CD4-positive, alpha-beta T cell (primary cell): Measurements from ENCODE around the gene GRIN3A. TPM values are rescaled to one million over a fixed set of nuclear protein-coding genes. Genes with fewer than 3 reads are reported as not detected.

Experiments used
- ATAC-seq: fragments of 200-7000 bp; cut with Tn5 transposase; one replicate; pipeline ENCODE4 v1.10.0; 2022; ENCODE audit warnings: mild to moderate bottlenecking; ENCODE audit not compliant: poor library complexity
- CTCF ChIA-PET: fragments of 350-600 bp; sonication (Branson Sonifier 250); formaldehyde crosslinking; loops from one replicate; lab custom pipeline; 2021; ENCODE audit warnings: antibody characterized with exemption, inconsistent platforms; lab: Charles Lee
- POLR2A ChIA-PET: fragments of 350-600 bp; sonication (Branson Sonifier 250); formaldehyde crosslinking; loops from one replicate; lab custom pipeline; 2021; ENCODE audit warnings: antibody characterized with exemption, inconsistent platforms; lab: Charles Lee
- DNase-seq, 14 experiments: peaks; one replicate each; pipeline ENCODE4 v3.0.0-alpha.2; 2013 to 2020; ENCODE audit warnings: mixed read lengths in 2 of 14
- H3K27ac ChIP-seq, 2 donors: one replicate each; pipeline versions ENCODE4 v1.5.1 to v1.7.0; 2013; ENCODE audit warnings: low read length in 2 of 2, low read depth in 1 of 2, mild to moderate bottlenecking in 1 of 2
- H3K27me3 ChIP-seq, 2 experiments: 1 replicate in 1 of 2; 2 replicates in 1 of 2; pipeline versions ENCODE4 v1.6.1 to v1.7.0; 2013; ENCODE audit warnings: low read length in 2 of 2, control low read depth in 1 of 2, mild to moderate bottlenecking in 1 of 2, moderate library complexity in 1 of 2; ENCODE audit not compliant: insufficient read depth in 2 of 2, control insufficient read depth in 1 of 2
- H3K36me3 ChIP-seq: one replicate; pipeline ENCODE4 v1.6.1; 2013; ENCODE audit warnings: low read length, control low read depth; ENCODE audit not compliant: insufficient read depth
- H3K4me1 ChIP-seq: one replicate; pipeline ENCODE4 v1.6.1; 2013; ENCODE audit warnings: low read length, control low read depth; ENCODE audit not compliant: insufficient read depth
- H3K4me3 ChIP-seq: one replicate; pipeline ENCODE4 v1.5.1; 2013; ENCODE audit warnings: mild to moderate bottlenecking, low read length, moderate library complexity
- H3K9me3 ChIP-seq, 2 experiments: 1 replicate in 1 of 2; 2 replicates in 1 of 2; pipeline versions ENCODE4 v1.6.1 to v1.7.0; 2013; ENCODE audit warnings: low read length in 2 of 2, mild to moderate bottlenecking in 2 of 2, control low read depth in 1 of 2, moderate library complexity in 1 of 2; ENCODE audit not compliant: control insufficient read depth in 1 of 2, insufficient read depth in 1 of 2
- H3K27ac Mint-ChIP-seq: one replicate; pipeline ENCODE4 v1.8.0; 2020; ENCODE audit warnings: mixed read lengths
- H3K27me3 Mint-ChIP-seq: one replicate; pipeline ENCODE4 v1.8.0; 2021; ENCODE audit warnings: mixed read lengths
- H3K36me3 Mint-ChIP-seq: one replicate; pipeline ENCODE4 v1.8.0; 2021; ENCODE audit warnings: low read depth, mixed read lengths
- H3K4me1 Mint-ChIP-seq: one replicate; pipeline ENCODE4 v1.8.0; 2021; ENCODE audit warnings: low read depth, mixed read lengths
- H3K4me3 Mint-ChIP-seq: one replicate; pipeline ENCODE4 v1.8.0; 2020; ENCODE audit warnings: mild to moderate bottlenecking, mixed read lengths
- H3K9me3 Mint-ChIP-seq: one replicate; pipeline ENCODE4 v1.8.0; 2020; ENCODE audit warnings: mixed read lengths
- CTCF ChIP-seq: fragments of 200-600 bp; IDR thresholded peaks from one replicate; pipeline ENCODE4 v1.8.0; 2022; ENCODE audit warnings: antibody characterized with exemption, mild to moderate bottlenecking
- intact Hi-C, 2 experiments: fragments of 100-400 bp; cut with DNase I in 1 of 2; cut with micrococcal nuclease in 1 of 2; formaldehyde crosslinking; loops; one replicate each; pipeline versions ENCODE4 v1.15.1 to v1.9.0; 2023 to 2025; cut with DNase I, micrococcal nuclease
- total RNA-seq, 174 experiments: library from RNA in 2 of 174; stranded (reverse) in 2 of 174; gene quantifications; one replicate each; pipeline ENCODE4 v1.2.3 and lab custom pipeline; 2021 to 2026

GRIN3A gene
- total RNA-seq, 2 experiments from 2014 or later: 0.03 TPM; not detected in 1

- ATAC-seq (peak; percentile 90), DNase-seq (peak; percentile 98 to 100 (median 99))
- POLR2A ChIA-PET: interaction anchor here (1.6 to 2.5 kb wide), 5 partner anchors 36 to 135 kb away, joined by 6 to 31 read pairs (median 13); partner anchors contain the start of genes MRPL50 and ZNF189
- H3K9me3 ChIP-seq: no peaks in the 10 kb centered on the region
- intact Hi-C loops: loop anchor here (1.0 to 10.0 kb wide), 6 partner anchors 33 to 1709 kb away; partner anchors contain the start of genes ERP44 (in 1 of the 2), INVS (in 1 of the 2), MRPL50 (in 1 of the 2) and NR4A3 (in 1 of the 2)
- CTCF ChIA-PET: interaction anchor here (0.8 to 1.2 kb wide), 3 partner anchors 74 to 146 kb away, joined by 3 to 5 read pairs (median 3); no protein-coding TSS in a partner anchor
- H3K36me3 Mint-ChIP-seq: peaks cover 10% of the 10 kb centered on the region
- H3K4me3 ChIP-seq: peak within 1 kb of the TSS; percentile 67
- H3K27me3 ChIP-seq: no peaks in the 10 kb centered on the region
- peaks cover 16% of the 10 kb centered on the region for H3K4me1 Mint-ChIP-seq
- peak within 1 kb of the TSS; percentile 90 for H3K4me3 Mint-ChIP-seq
- H3K36me3 ChIP-seq: peaks cover 32% of the 10 kb centered on the region
- no peaks in the 10 kb centered on the region for H3K9me3 Mint-ChIP-seq
- H3K27me3 Mint-ChIP-seq: peaks cover 4% of the 10 kb centered on the region
- H3K27ac ChIP-seq: peak within 1 kb of the TSS; percentile 91 to 96
- H3K27ac Mint-ChIP-seq: peak within 1 kb of the TSS; percentile 97
- no peak for TF ChIP-seq CTCF
- peaks cover 16% of the 10 kb centered on the region for H3K4me1 ChIP-seq
These were observed 204.9 kb downstream of the GRIN3A start, which contains the start of gene RNF20 for GRCh38 chr9:101533334-101534204. Gene RNF20 (plus strand): TSS chr9:101533853. CDS start chr9:101535424, 1,571 bp downstream.

- Mint-ChIP-seq H3K4me3 (peak overlapping the region; percentile 55), H3K4me1 (peaks cover 16% of the 10 kb centered on the region), H3K27me3 (peaks cover 19% of the 10 kb centered on the region), H3K27ac (no peak overlapping the region), H3K9me3 (no peaks in the 10 kb centered on the region), H3K36me3 (peaks cover 10% of the 10 kb centered on the region)
- peaks cover 12% of the 10 kb centered on the region for H3K4me1 ChIP-seq
- peak; percentile 42 to 84 (median 51) for DNase-seq
- ATAC-seq: peak; percentile 24
- H3K27ac ChIP-seq: no peak overlapping the region
- peak; percentile 91 for TF ChIP-seq CTCF
- H3K27me3 ChIP-seq: no peaks in the 10 kb centered on the region
- POLR2A ChIA-PET: interaction anchor here (1.3 kb wide), 1 partner anchor 132 kb away, joined by 3 read pairs; the partner anchor contains the start of genes MRPL50 and ZNF189
- intact Hi-C loops: loop anchor here (1.0 to 10.0 kb wide), 4 partner anchors 71 to 1705 kb away; partner anchors contain the start of genes ERP44 (in 1 of the 2), INVS (in 1 of the 2) and NR4A3 (in 1 of the 2)
- no peak overlapping the region for H3K4me3 ChIP-seq
- H3K36me3 ChIP-seq: no peaks in the 10 kb centered on the region
- no peaks in the 10 kb centered on the region for H3K9me3 ChIP-seq
- CTCF ChIA-PET: interaction anchor here (0.6 to 1.9 kb wide), 9 partner anchors 10 to 142 kb away, joined by 3 to 19 read pairs (median 4); no protein-coding TSS in a partner anchor
These were observed 208.3 kb downstream of the GRIN3A start for GRCh38 chr9:101530076-101530711.

GRCh38 chr9:101528015-101528414 is 210.4 kb downstream of the GRIN3A start:
- Mint-ChIP-seq H3K4me3 (no peak overlapping the region), H3K9me3 (no peaks in the 10 kb centered on the region), H3K36me3 (no peaks in the 10 kb centered on the region), H3K27ac (no peak overlapping the region), H3K27me3 (peaks cover 40% of the 10 kb centered on the region), H3K4me1 (peaks cover 3% of the 10 kb centered on the region)
- Histone ChIP-seq H3K9me3 (no peaks in the 10 kb centered on the region), H3K27me3 (peaks cover 8 to 9% of the 10 kb centered on the region in 2 experiments), H3K4me1 (peaks cover under 1% of the 10 kb centered on the region), H3K27ac (no peak overlapping the region), H3K36me3 (no peaks in the 10 kb centered on the region), H3K4me3 (no peak overlapping the region)
- TF ChIP-seq CTCF: no peak
- DNase-seq (no peak), ATAC-seq (no peak)
- intact Hi-C loops: loop anchor here in 1 of 2 experiments (10.0 kb wide), 1 partner anchor 813 kb away; no protein-coding TSS in a partner anchor
- POLR2A ChIA-PET: no interaction called here
- CTCF ChIA-PET: no interaction called here
